Right atrium auricular region (tissue), 2 donors: ENCODE measurements around the gene OR2S2. TPM values are rescaled to one million over a fixed set of nuclear protein-coding genes. Genes with fewer than 3 reads are reported as not detected.

Experiments
- DNase-seq: peaks from one replicate; pipeline ENCODE4 v3.0.0-alpha.2; 2019; ENCODE audit warnings: low spot score
- H3K27ac ChIP-seq, 2 donors: fragments of 200-600 bp; sonication (generic); 1 replicate in 1 of 2; 2 replicates in 1 of 2; pipeline ENCODE4 v1.5.1; 2016 to 2019
- H3K27me3 ChIP-seq, 2 donors: fragments of 200-600 bp; sonication (generic); one replicate each; pipeline versions ENCODE4 v1.5.1 to v1.6.0; 2017 to 2019
- H3K36me3 ChIP-seq: fragments of 200-600 bp; sonication (generic); one replicate; pipeline ENCODE4 v1.5.1; 2016
- H3K4me1 ChIP-seq, 2 donors: fragments of 200-600 bp; sonication (generic); one replicate each; pipeline versions ENCODE4 v1.5.1 to v1.6.0; 2017 to 2019
- H3K4me3 ChIP-seq, 2 donors: fragments of 200-600 bp; sonication (generic); 1 replicate in 1 of 2; 2 replicates in 1 of 2; pipeline ENCODE4 v1.5.1; 2017 to 2019; ENCODE audit warnings: mild to moderate bottlenecking in 1 of 2, moderate library complexity in 1 of 2
- H3K9me3 ChIP-seq, 2 donors: fragments of 200-600 bp; sonication (generic); one replicate each; pipeline ENCODE4 v1.5.1; 2019
- total RNA-seq, 2 donors: library from RNA; depleted of rRNA; stranded (reverse); fragments of >200 nt; gene quantifications; one replicate each; pipeline ENCODE4 v1.1.0, GENCODE V29; 2016
- TF ChIP-seq, protein P1 (sequence below), 2 donors: fragments of 200-600 bp; sonication (generic); IDR thresholded peaks; one replicate each; pipeline ENCODE4 v1.5.1; 2019; ENCODE audit warnings: antibody characterized with exemption in 2 of 2

The OR2S2 gene
- total RNA-seq, 2 donors from 2014 or later: not detected

DNA sequence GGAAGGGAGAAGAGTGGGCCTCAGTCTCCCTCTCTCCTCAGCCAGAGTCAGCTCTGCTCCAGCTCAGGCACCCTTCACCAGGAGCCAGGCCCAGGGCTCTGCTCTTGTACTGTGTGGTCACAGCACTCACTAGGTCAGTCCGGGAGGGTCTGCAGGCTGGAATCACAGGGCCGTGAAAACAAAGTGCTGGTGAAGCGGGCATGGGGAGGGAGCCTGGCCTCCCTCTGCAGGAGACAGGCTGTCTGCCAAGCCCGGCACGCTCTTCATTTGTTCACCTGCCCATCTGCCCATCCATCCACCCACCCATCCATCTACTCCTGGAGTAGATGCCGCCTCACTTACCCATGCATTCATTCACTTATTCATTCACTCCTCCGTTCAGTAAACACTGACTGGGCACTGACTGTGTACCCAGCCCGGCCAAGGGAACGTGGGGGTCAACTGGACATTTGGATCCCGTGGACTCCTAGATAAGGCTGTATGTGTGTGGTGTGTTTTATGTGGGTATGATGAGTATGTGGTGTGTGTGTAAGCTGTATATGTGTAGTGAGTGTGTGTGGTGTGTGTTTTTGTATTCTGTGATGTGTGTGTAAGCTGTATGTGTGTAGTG lies 45.1 kb downstream of the OR2S2 start:
- DNase-seq: no peak
- H3K4me1 ChIP-seq: peaks cover 0 to 83% of the 10 kb centered on the region in 2 donors
- H3K4me3 ChIP-seq: peak overlapping the region; percentile 1 to 43

DNA sequence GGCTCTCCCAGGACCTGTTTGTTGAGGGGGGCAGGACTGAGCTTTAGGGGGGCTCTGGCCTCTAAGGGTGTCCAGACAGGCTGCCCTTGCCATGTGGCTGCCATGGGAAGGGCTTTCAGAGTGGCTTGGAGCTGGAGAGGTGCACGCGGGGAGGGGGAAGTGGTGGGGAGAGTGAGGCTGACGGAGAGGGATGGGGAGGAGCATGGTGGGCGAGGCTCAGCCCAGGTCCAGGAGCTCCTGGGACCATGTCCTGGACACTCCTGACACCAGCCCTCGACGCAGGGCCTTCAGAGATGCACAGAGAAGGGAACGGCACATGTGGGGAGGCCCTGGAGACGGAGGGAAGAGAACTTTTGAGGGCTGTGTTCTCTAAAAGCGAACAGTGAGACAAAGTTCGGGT lies 46.3 kb downstream of the OR2S2 start:
- Histone ChIP-seq H3K36me3 (no peaks in the 10 kb centered on the region), H3K4me3 (peak overlapping the region; percentile 15 to 43), H3K27ac (peak overlapping the region; percentile 88 to 96), H3K9me3 (no peaks in the 10 kb centered on the region), H3K4me1 (peaks cover 0 to 86% of the 10 kb centered on the region in 2 donors), H3K27me3 (no peaks in the 10 kb centered on the region)
- no peak for DNase-seq
- TF ChIP-seq, protein P1, sequence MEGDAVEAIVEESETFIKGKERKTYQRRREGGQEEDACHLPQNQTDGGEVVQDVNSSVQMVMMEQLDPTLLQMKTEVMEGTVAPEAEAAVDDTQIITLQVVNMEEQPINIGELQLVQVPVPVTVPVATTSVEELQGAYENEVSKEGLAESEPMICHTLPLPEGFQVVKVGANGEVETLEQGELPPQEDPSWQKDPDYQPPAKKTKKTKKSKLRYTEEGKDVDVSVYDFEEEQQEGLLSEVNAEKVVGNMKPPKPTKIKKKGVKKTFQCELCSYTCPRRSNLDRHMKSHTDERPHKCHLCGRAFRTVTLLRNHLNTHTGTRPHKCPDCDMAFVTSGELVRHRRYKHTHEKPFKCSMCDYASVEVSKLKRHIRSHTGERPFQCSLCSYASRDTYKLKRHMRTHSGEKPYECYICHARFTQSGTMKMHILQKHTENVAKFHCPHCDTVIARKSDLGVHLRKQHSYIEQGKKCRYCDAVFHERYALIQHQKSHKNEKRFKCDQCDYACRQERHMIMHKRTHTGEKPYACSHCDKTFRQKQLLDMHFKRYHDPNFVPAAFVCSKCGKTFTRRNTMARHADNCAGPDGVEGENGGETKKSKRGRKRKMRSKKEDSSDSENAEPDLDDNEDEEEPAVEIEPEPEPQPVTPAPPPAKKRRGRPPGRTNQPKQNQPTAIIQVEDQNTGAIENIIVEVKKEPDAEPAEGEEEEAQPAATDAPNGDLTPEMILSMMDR (IDR thresholded peaks at IDR 0.05): no peak

More for the DNA sequence above, 45.1 kb downstream of the OR2S2 start:
- TF ChIP-seq, protein P1 (IDR thresholded peaks at IDR 0.05): no peak
- no peaks in the 10 kb centered on the region for H3K9me3 ChIP-seq
- peak overlapping the region; percentile 88 to 96 for H3K27ac ChIP-seq
- H3K27me3 ChIP-seq: no peaks in the 10 kb centered on the region
- no peaks in the 10 kb centered on the region for H3K36me3 ChIP-seq

DNA sequence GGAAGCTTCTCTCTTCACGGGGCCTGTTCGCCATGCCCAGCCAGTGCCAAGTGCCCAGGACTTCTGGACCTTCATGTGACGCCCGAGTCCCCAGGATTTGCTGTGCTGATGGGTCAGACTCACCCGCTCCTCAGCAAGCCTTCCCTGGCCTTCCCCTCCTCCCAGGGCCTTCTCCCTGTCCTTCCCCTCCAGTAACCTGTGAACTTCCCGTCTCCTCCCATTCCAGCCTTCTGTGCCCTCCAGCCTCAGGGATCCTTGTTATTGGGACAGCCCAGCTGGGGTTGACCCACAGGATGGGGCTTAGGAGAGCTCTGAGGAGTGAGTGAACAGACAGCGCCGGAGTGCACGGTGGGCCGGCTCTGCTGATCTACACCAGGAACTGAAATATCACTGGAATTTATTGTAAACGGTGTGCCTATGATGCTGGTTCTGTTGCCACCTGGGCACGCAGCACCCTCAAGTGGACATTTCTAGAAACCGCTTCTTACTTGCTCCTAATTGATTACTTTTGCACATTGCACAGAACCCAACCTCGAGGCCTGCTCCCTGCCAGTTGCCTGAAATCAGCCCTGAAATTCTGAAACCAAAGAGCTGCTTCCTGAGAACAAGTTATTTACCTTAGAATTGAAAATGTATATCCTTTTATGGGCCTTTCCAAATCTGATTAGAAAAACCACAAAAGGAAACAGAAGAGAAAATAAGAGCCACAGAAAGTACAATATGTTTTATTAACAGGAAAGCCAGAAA lies 47.2 kb downstream of the OR2S2 start:
- no peak for DNase-seq
- H3K27me3 ChIP-seq: no peaks in the 10 kb centered on the region
- no peaks in the 10 kb centered on the region for H3K9me3 ChIP-seq
- TF ChIP-seq, protein P1 (IDR thresholded peaks at IDR 0.05): peak in 1 of 2 donors; percentile 64
- H3K4me3 ChIP-seq: peak overlapping the region; percentile 28 to 43
- H3K27ac ChIP-seq: peak overlapping the region; percentile 88 to 96
- no peaks in the 10 kb centered on the region for H3K36me3 ChIP-seq
- H3K4me1 ChIP-seq: peaks cover 0 to 89% of the 10 kb centered on the region in 2 donors

DNA sequence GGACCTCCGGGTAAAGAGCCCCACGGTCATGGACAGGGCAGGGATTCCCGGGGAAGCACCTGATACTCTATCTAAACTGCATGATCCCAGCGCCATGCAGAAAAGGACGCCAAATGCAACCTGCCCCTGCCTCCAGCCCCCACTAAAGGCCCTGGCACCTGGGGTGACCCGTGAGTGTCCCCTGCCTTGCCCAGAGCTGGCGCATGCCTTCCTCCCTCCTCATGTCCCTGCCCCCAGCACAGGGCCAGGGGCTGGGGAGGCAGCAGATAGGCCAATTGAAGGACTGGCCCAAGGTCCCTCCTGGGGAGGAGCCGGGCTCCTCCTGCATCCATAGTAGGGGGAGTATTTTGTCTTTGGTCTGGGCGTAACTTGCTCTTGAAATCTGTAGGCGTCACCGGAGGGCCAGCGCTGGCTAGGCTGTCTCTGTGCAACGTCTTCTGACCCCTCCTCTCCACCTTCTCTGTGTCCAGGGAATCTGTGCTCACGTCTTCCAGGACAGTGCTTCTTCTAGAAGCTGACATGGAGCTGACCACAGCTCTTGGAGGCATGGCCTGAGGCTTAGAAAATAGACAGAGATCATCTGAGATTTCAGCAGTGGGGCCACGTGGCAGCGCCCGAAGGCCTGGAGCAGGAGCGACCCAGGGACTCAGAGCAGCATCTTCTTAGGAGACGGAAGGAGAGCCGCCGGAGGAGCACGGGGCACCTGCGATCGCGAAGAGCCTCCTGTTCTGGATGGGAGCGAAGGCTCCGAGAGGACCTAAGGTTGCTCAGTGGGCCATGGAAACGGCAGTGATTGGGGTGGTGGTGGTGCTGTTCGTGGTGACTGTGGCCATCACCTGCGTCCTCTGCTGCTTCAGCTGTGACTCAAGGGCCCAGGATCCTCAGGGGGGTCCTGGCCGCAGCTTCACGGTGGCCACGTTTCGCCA lies 48.0 kb downstream of the OR2S2 start:
- DNase-seq: peak; percentile 75
- peaks cover 0 to 89% of the 10 kb centered on the region in 2 donors for H3K4me1 ChIP-seq
- TF ChIP-seq, protein P1 (IDR thresholded peaks at IDR 0.05): no peak

DNA sequence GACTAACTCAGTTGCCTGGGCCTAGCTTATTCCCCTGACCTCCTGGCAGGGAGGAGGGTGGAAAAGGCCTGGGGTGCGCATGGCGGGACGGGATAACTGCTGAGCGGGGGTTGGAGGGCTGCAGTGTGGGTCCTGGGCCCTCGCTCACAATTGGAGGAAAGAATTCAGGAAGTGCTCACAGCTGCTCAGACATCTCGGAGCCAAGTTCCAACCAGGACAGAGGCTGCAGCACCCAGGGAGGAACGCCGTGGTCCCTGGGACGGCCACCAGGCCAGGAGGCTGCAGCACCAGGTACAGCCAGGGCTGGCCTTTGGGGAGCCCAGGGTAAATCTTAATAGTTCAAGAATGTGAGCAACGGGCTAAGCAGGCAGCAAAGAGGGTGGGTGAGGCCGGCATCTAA lies 48.7 kb downstream of the OR2S2 start, which contains the start of gene SPAAR:
TSS of gene SPAAR (plus strand) at position 217 of the 400 bp plus-strand sequence. CDS start 974 bp downstream, outside the sequence.
- no peaks in the 10 kb centered on the region for H3K9me3 ChIP-seq
- H3K27ac ChIP-seq: peak within 1 kb of the TSS; percentile 88 to 96
- TF ChIP-seq, protein P1 (IDR thresholded peaks at IDR 0.05): no peak
- DNase-seq: no peak
- H3K27me3 ChIP-seq: no peaks in the 10 kb centered on the region
- H3K4me3 ChIP-seq: peak within 1 kb of the TSS; percentile 28 to 43
- H3K4me1 ChIP-seq: peaks cover 0 to 89% of the 10 kb centered on the region in 2 donors
- H3K36me3 ChIP-seq: no peaks in the 10 kb centered on the region

More for the DNA sequence above, 48.0 kb downstream of the OR2S2 start:
- Histone ChIP-seq H3K4me3 (peak overlapping the region; percentile 28 to 43), H3K9me3 (no peaks in the 10 kb centered on the region), H3K36me3 (no peaks in the 10 kb centered on the region), H3K27me3 (no peaks in the 10 kb centered on the region), H3K27ac (peak overlapping the region; percentile 88 to 96)
